H9 (cell line): Measurements from ENCODE around the gene B9D2. TPM values are rescaled to one million over a fixed set of nuclear protein-coding genes. Genes with fewer than 3 reads are reported as not detected.

ENCODE experiments used
- DNase-seq: peaks from one replicate; pipeline ENCODE4 v3.0.0-alpha.2; 2017
- H2AFZ ChIP-seq: one replicate; pipeline ENCODE4 v1.6.1; 2013; ENCODE audit warnings: mild to moderate bottlenecking, low read length, control low read depth, moderate library complexity
- H2AK5ac ChIP-seq: 2 replicates; pipeline ENCODE4 v1.6.1; 2013; ENCODE audit warnings: low read length, control low read depth, mixed read lengths; ENCODE audit not compliant: insufficient read length
- H2BK120ac ChIP-seq: one replicate; pipeline ENCODE4 v1.6.1; 2013; ENCODE audit warnings: low read depth, mild to moderate bottlenecking, low read length, control low read depth, inconsistent platforms; ENCODE audit not compliant: poor library complexity, severe bottlenecking
- H2BK12ac ChIP-seq: 2 replicates; pipeline ENCODE4 v1.6.1; 2013; ENCODE audit warnings: low read length, control low read depth, mixed read lengths, low read depth; ENCODE audit not compliant: insufficient read length
- H2BK15ac ChIP-seq: 2 replicates; pipeline ENCODE4 v1.6.1; 2013; ENCODE audit warnings: low read depth, low read length, control low read depth
- H2BK20ac ChIP-seq: one replicate; pipeline ENCODE4 v1.6.1; 2013; ENCODE audit warnings: low read depth, mild to moderate bottlenecking, low read length, control low read depth, inconsistent platforms; ENCODE audit not compliant: poor library complexity, severe bottlenecking
- H2BK5ac ChIP-seq: 2 replicates; pipeline ENCODE4 v1.6.1; 2013; ENCODE audit warnings: low read length, control low read depth, mixed read lengths; ENCODE audit not compliant: insufficient read length
- H3K14ac ChIP-seq: 2 replicates; pipeline ENCODE4 v1.6.1; 2013; ENCODE audit warnings: low read length, control low read depth; ENCODE audit not compliant: insufficient read depth
- H3K18ac ChIP-seq: 2 replicates; pipeline ENCODE4 v1.6.1; 2013; ENCODE audit warnings: low read depth, mild to moderate bottlenecking, mixed read lengths, low read length, control low read depth; ENCODE audit not compliant: insufficient read length
- H3K23ac ChIP-seq: 2 replicates; pipeline ENCODE4 v1.6.1; 2013; ENCODE audit warnings: low read length, control low read depth, mixed read lengths, low read depth; ENCODE audit not compliant: insufficient read length
- H3K23me2 ChIP-seq: 2 replicates; pipeline ENCODE4 v1.6.1; 2013; ENCODE audit warnings: low read depth, mild to moderate bottlenecking, mixed read lengths, low read length, control low read depth; ENCODE audit not compliant: insufficient read length, poor library complexity, severe bottlenecking
- H3K27ac ChIP-seq: 2 replicates; pipeline ENCODE4 v1.5.1; 2013; ENCODE audit warnings: low read length, control low read depth, mixed read lengths, low read depth; ENCODE audit not compliant: insufficient read length
- H3K27me3 ChIP-seq: 2 replicates; pipeline ENCODE4 v1.6.1; 2013; ENCODE audit warnings: low read length, control low read depth, inconsistent platforms; ENCODE audit not compliant: insufficient read depth
- H3K4ac ChIP-seq: 2 replicates; pipeline ENCODE4 v1.6.1; 2013; ENCODE audit warnings: low read depth, mild to moderate bottlenecking, control low read depth, inconsistent platforms, low read length, moderate library complexity
- H3K4me1 ChIP-seq: 2 replicates; pipeline ENCODE4 v1.6.1; 2013; ENCODE audit warnings: low read length, control low read depth, inconsistent platforms; ENCODE audit not compliant: insufficient read depth
- H3K4me2 ChIP-seq: 2 replicates; pipeline ENCODE4 v1.6.1; 2013; ENCODE audit warnings: low read length, control low read depth, mixed read lengths; ENCODE audit not compliant: insufficient read length, insufficient read depth
- H3K56ac ChIP-seq: 2 replicates; pipeline ENCODE4 v1.6.1; 2013; ENCODE audit warnings: low read depth, mild to moderate bottlenecking, mixed read lengths, low read length, control low read depth; ENCODE audit not compliant: insufficient read length
- H3K79me1 ChIP-seq: 2 replicates; pipeline ENCODE4 v1.6.1; 2013; ENCODE audit warnings: low read depth, mild to moderate bottlenecking, moderate library complexity, low read length, control low read depth, inconsistent platforms; ENCODE audit not compliant: insufficient read depth, poor library complexity, severe bottlenecking
- H3K79me2 ChIP-seq: 2 replicates; pipeline ENCODE4 v1.6.1; 2013; ENCODE audit warnings: low read length, control low read depth, inconsistent platforms; ENCODE audit not compliant: insufficient read depth
- H3K9ac ChIP-seq: 2 replicates; pipeline ENCODE4 v1.6.1; 2013; ENCODE audit warnings: low read length, control low read depth, mixed read lengths; ENCODE audit not compliant: insufficient read length; ENCODE audit errors: extremely low read depth
- H3K9me3 ChIP-seq: one replicate; pipeline ENCODE4 v1.6.1; 2013; ENCODE audit warnings: low read depth, low read length, inconsistent platforms; ENCODE audit not compliant: control insufficient read depth
- H3T11ph ChIP-seq: one replicate; pipeline ENCODE4 v1.6.1; 2013; ENCODE audit warnings: mild to moderate bottlenecking, low read length, control low read depth, inconsistent platforms
- H4K20me1 ChIP-seq: one replicate; pipeline ENCODE4 v1.6.1; 2013; ENCODE audit not compliant: control insufficient read depth, insufficient read length, insufficient read depth
- H4K5ac ChIP-seq: 2 replicates; pipeline ENCODE4 v1.6.1; 2013; ENCODE audit warnings: low read depth, mild to moderate bottlenecking, mixed read lengths, low read length, control low read depth; ENCODE audit not compliant: insufficient read length
- H4K8ac ChIP-seq: replicated peaks from 2 replicates; pipeline ENCODE4 v1.6.1; 2013; ENCODE audit warnings: low read length, control low read depth, mixed read lengths, low read depth; ENCODE audit not compliant: insufficient read length
- H4K91ac ChIP-seq: 2 replicates; pipeline ENCODE4 v1.6.1; 2013; ENCODE audit warnings: low read depth, mild to moderate bottlenecking, moderate library complexity, mixed read lengths, low read length, control low read depth; ENCODE audit not compliant: insufficient read length
- H3K27ac Mint-ChIP-seq, 3 experiments: 2 replicates in 2 of 3; 3 replicates in 1 of 3; pipeline ENCODE4 v1.8.0; 2020 to 2021; ENCODE audit warnings: mixed read lengths in 3 of 3, mild to moderate bottlenecking in 1 of 3, moderate library complexity in 1 of 3
- H3K27me3 Mint-ChIP-seq: 2 replicates; pipeline ENCODE4 v1.8.0; 2021; ENCODE audit warnings: low read depth, mild to moderate bottlenecking, moderate library complexity, mixed read lengths
- H3K36me3 Mint-ChIP-seq, 3 experiments: 2 replicates in 2 of 3; 3 replicates in 1 of 3; pipeline ENCODE4 v1.8.0; 2020 to 2021; ENCODE audit warnings: low read depth in 3 of 3, mixed read lengths in 3 of 3; ENCODE audit not compliant: insufficient read depth in 1 of 3
- H3K4me1 Mint-ChIP-seq, 2 experiments: 2 replicates each; pipeline ENCODE4 v1.8.0; 2020; ENCODE audit warnings: mixed read lengths in 2 of 2
- H3K4me3 Mint-ChIP-seq, 2 experiments: 2 replicates in 1 of 2; 3 replicates in 1 of 2; pipeline ENCODE4 v1.8.0; 2020 to 2021; ENCODE audit warnings: mild to moderate bottlenecking in 2 of 2, mixed read lengths in 2 of 2, moderate library complexity in 1 of 2
- H3K9me3 Mint-ChIP-seq, 2 experiments: 2 replicates in 1 of 2; 3 replicates in 1 of 2; pipeline ENCODE4 v1.8.0; 2020; ENCODE audit warnings: mild to moderate bottlenecking in 2 of 2, mixed read lengths in 2 of 2, moderate library complexity in 1 of 2
- WGBS: extraction: QIAGEN DNeasy Blood & Tissue Kit; methylation state at CpG from one replicate; pipeline ENCODE4 v1.1.7; 2013; ENCODE audit warnings: missing lambda C conversion rate, low lambda C conversion rate, mixed read lengths; ENCODE audit not compliant: insufficient read length; ENCODE audit errors: extremely low coverage; 5-methylcytosine and 5-hydroxymethylcytosine counted together
- total RNA-seq: library from RNA; stranded (reverse); gene quantifications from 2 replicates; pipeline ENCODE4 v1.2.1, GENCODE V29; 2021
- TF ChIP-seq, protein P1 (sequence below): fragments of 200-600 bp; sonication (generic); conservative IDR thresholded peaks from 3 replicates; pipeline ENCODE4 v1.8.0; 2021; ENCODE audit warnings: antibody characterized with exemption, mild to moderate bottlenecking

The B9D2 gene
- total RNA-seq, 1 experiment from 2014 or later: 4.8 TPM

DNA sequence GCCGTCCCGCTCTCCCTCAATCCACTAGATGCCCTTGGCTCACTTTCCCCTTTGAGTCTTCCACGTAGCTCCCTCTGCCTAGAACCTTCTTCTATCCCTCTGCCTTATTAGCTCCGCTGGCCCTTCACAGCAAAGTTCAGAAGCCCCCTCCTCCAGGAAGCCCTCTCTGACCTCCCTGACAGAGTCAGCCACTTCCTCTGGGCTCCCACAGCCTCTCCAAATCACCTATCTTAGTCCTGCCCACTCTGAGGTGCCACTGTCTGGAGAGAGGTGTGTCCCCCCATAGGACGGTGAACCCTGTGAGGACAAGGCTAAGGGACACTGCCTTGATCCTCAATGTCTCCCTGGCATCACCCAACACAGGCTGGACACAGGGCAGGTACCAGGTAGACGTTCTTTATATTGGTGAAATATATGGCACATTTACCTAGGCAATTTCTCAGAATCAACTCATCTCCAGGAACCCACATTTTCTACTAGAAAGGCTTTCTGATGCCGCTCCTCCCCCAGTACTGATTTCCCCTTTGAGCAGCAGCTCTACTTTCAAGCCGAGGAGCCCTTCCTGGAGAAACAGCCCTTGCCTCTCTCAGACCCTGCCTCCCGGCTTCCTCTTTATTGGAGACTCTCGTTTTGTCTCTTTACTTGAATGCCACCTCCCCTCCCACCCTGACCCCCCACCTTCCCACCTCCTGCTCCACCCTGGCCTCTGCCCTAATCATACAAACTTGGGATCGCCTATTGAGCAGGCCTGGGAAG is 6.8 kb downstream of the B9D2 start:
- Histone ChIP-seq H4K91ac (no peak overlapping the region), H2AK5ac (no peak overlapping the region), H3K27me3 (peaks cover 2% of the 10 kb centered on the region; the same call in 1 of the 2 replicates), H2BK15ac (no peak overlapping the region), H3K9ac (no peak overlapping the region), H3K14ac (no peak overlapping the region), H3K23me2 (peaks cover 11% of the 10 kb centered on the region), H2BK5ac (no peak overlapping the region), H3K4me1 (no peaks in the 10 kb centered on the region; the same call in 1 of the 2 replicates), H3K4me2 (no peak overlapping the region), H2BK120ac (no peak overlapping the region), H3K23ac (no peak overlapping the region), H3K79me2 (no peaks in the 10 kb centered on the region), H3K27ac (no peak overlapping the region), H3K4ac (no peak overlapping the region), H2BK20ac (no peak overlapping the region), H4K20me1 (no peaks in the 10 kb centered on the region), H4K5ac (no peak overlapping the region), H2AFZ (no peak overlapping the region), H3K56ac (no peak overlapping the region), H3K79me1 (no peaks in the 10 kb centered on the region), H3K18ac (no peak overlapping the region), H3T11ph (no peak overlapping the region), H4K8ac (no peak overlapping the region), H3K9me3 (no peaks in the 10 kb centered on the region), H2BK12ac (no peak overlapping the region)
- Mint-ChIP-seq H3K27me3 (peaks cover 18% of the 10 kb centered on the region), H3K9me3 (no peaks in the 10 kb centered on the region), H3K4me1 (peaks cover 8 to 10% of the 10 kb centered on the region in 2 experiments), H3K36me3 (peaks cover 0 to 10% (median 2%) of the 10 kb centered on the region in 3 experiments; a peak in 4 of 7 replicates), H3K27ac (no peak overlapping the region), H3K4me3 (no peak overlapping the region; a peak in 1 of 5 replicates)
- DNase-seq: no peak
- WGBS: no CpG with 5 or more reads among the region's 11 CpGs
- TF ChIP-seq, protein P1, sequence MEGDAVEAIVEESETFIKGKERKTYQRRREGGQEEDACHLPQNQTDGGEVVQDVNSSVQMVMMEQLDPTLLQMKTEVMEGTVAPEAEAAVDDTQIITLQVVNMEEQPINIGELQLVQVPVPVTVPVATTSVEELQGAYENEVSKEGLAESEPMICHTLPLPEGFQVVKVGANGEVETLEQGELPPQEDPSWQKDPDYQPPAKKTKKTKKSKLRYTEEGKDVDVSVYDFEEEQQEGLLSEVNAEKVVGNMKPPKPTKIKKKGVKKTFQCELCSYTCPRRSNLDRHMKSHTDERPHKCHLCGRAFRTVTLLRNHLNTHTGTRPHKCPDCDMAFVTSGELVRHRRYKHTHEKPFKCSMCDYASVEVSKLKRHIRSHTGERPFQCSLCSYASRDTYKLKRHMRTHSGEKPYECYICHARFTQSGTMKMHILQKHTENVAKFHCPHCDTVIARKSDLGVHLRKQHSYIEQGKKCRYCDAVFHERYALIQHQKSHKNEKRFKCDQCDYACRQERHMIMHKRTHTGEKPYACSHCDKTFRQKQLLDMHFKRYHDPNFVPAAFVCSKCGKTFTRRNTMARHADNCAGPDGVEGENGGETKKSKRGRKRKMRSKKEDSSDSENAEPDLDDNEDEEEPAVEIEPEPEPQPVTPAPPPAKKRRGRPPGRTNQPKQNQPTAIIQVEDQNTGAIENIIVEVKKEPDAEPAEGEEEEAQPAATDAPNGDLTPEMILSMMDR: no peak
